Hepatocyte (in vitro differentiated cells): ENCODE data around the gene HIBCH. TPM values are rescaled to one million over a fixed set of nuclear protein-coding genes. Genes with fewer than 3 reads are reported as not detected.

Experiments used
- DNase-seq: peaks from one replicate; pipeline ENCODE4 v3.0.0-alpha.2; 2016; ENCODE audit warnings: low spot score
- H2AFZ ChIP-seq: fragments of 200-600 bp; sonication (generic); 2 replicates; pipeline ENCODE4 v1.6.0; 2016; ENCODE audit warnings: antibody characterized with exemption, mild to moderate bottlenecking
- H3K27ac ChIP-seq: fragments of 200-600 bp; sonication (generic); 2 replicates; pipeline ENCODE4 v1.5.1; 2016; ENCODE audit warnings: mild to moderate bottlenecking
- H3K27me3 ChIP-seq: fragments of 200-600 bp; sonication (generic); 2 replicates; pipeline ENCODE4 v1.6.1; 2016
- H3K36me3 ChIP-seq: fragments of 200-600 bp; sonication (generic); replicated peaks from 2 replicates; pipeline ENCODE4 v1.5.1; 2016; ENCODE audit warnings: low read depth; ENCODE audit not compliant: insufficient read depth
- H3K4me1 ChIP-seq: fragments of 200-600 bp; sonication (generic); 2 replicates; pipeline ENCODE4 v1.5.1; 2016; ENCODE audit warnings: mild to moderate bottlenecking, moderate library complexity; ENCODE audit not compliant: insufficient read depth
- H3K4me2 ChIP-seq: fragments of 200-600 bp; sonication (generic); 2 replicates; pipeline ENCODE4 v1.6.0; 2016
- H3K4me3 ChIP-seq: fragments of 200-600 bp; sonication (generic); 2 replicates; pipeline ENCODE4 v1.5.1; 2016; ENCODE audit warnings: mild to moderate bottlenecking
- H3K79me2 ChIP-seq: fragments of 200-600 bp; sonication (generic); 2 replicates; pipeline ENCODE4 v1.6.0; 2017; ENCODE audit warnings: mild to moderate bottlenecking
- H3K9me2 ChIP-seq: fragments of 200-600 bp; sonication (generic); replicated peaks from 2 replicates; pipeline ENCODE4 v1.6.0; 2017; ENCODE audit warnings: mild to moderate bottlenecking; ENCODE audit not compliant: insufficient read depth
- H3K9me3 ChIP-seq: fragments of 200-600 bp; sonication (generic); 2 replicates; pipeline ENCODE4 v1.5.1; 2016; ENCODE audit warnings: low read depth, mild to moderate bottlenecking
- H4K20me1 ChIP-seq: fragments of 200-600 bp; sonication (generic); 2 replicates; pipeline ENCODE4 v1.6.0; 2016; ENCODE audit warnings: mild to moderate bottlenecking; ENCODE audit not compliant: insufficient read depth, poor library complexity, severe bottlenecking
- EZH2 ChIP-seq: fragments of 200-600 bp; sonication (generic); IDR thresholded peaks from 2 replicates; pipeline ENCODE4 v1.6.1; 2016; ENCODE audit warnings: antibody characterized with exemption, mild to moderate bottlenecking, borderline replicate concordance
- EZH2phosphoT487 ChIP-seq: fragments of 200-600 bp; sonication (generic); IDR thresholded peaks from one replicate; pipeline ENCODE4 v1.6.1; 2018; ENCODE audit warnings: antibody characterized with exemption, mild to moderate bottlenecking, low read depth, moderate library complexity; ENCODE audit not compliant: unreplicated experiment, severe bottlenecking
- WGBS: methylation state at CpG from one replicate; pipeline ENCODE4 v1.1.6; 2016; ENCODE audit warnings: low lambda C conversion rate; ENCODE audit errors: missing lambda C conversion rate; 5-methylcytosine and 5-hydroxymethylcytosine counted together
- polyA plus RNA-seq: library from polyadenylated mRNA; unstranded; fragments of >200 nt; fragmentation: Nextera tagmentation; extraction: Ambion mirVana; gene quantifications from 2 replicates; pipeline ENCODE4 v1.2.1, GENCODE V29; 2016
- total RNA-seq: library from RNA; depleted of rRNA; stranded (reverse); fragments of >200 nt; gene quantifications from 2 replicates; pipeline ENCODE4 v1.2.3, GENCODE V29; 2014
- TF ChIP-seq, protein P1 (sequence below): fragments of 200-600 bp; sonication (generic); IDR thresholded peaks from 2 replicates; pipeline ENCODE4 v1.5.1; 2016; ENCODE audit warnings: antibody characterized with exemption, mild to moderate bottlenecking; ENCODE audit not compliant: poor library complexity

Gene HIBCH
- total and polyA plus RNA-seq, 2 experiments from 2014 or later: 30.9 to 57.0 TPM

DNA sequence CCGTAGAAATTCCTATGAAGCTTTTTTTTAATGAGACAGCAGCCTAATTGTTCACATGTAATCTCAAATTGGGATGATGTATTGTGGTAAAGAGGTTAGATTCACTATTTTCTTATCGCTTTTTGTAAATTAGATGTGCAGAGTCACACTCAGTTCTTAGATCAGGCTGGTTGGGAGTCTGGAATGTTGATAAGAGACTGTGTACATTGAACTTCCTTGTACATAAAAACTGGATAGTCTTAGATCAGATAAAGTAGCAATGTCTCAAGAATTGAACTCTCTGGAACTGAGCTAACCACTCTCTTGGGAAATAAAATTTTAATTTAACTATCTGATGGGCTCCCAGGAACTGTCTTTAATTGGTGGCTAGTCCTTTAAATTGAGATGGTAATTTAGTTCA lies 149.0 kb downstream of the HIBCH start:
- peaks cover 20% of the 10 kb centered on the region for H3K4me1 ChIP-seq
- no peak overlapping the region for H3K4me2 ChIP-seq
- no peaks in the 10 kb centered on the region for H3K9me2 ChIP-seq
- no peaks in the 10 kb centered on the region for H3K9me3 ChIP-seq
- no peaks in the 10 kb centered on the region for H3K27me3 ChIP-seq
- TF ChIP-seq, protein P1, sequence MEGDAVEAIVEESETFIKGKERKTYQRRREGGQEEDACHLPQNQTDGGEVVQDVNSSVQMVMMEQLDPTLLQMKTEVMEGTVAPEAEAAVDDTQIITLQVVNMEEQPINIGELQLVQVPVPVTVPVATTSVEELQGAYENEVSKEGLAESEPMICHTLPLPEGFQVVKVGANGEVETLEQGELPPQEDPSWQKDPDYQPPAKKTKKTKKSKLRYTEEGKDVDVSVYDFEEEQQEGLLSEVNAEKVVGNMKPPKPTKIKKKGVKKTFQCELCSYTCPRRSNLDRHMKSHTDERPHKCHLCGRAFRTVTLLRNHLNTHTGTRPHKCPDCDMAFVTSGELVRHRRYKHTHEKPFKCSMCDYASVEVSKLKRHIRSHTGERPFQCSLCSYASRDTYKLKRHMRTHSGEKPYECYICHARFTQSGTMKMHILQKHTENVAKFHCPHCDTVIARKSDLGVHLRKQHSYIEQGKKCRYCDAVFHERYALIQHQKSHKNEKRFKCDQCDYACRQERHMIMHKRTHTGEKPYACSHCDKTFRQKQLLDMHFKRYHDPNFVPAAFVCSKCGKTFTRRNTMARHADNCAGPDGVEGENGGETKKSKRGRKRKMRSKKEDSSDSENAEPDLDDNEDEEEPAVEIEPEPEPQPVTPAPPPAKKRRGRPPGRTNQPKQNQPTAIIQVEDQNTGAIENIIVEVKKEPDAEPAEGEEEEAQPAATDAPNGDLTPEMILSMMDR: no peak
- TF ChIP-seq EZH2: no peak
- TF ChIP-seq EZH2phosphoT487: no peak
- WGBS: 59% methylated on average over 2 of the region's 2 CpGs
- H2AFZ ChIP-seq: no peak overlapping the region
- peak overlapping the region; percentile 44 for H3K27ac ChIP-seq
- H3K79me2 ChIP-seq: no peaks in the 10 kb centered on the region
- no peak for DNase-seq
- H3K4me3 ChIP-seq: no peak overlapping the region
- H3K36me3 ChIP-seq: no peaks in the 10 kb centered on the region
- no peaks in the 10 kb centered on the region for H4K20me1 ChIP-seq

DNA sequence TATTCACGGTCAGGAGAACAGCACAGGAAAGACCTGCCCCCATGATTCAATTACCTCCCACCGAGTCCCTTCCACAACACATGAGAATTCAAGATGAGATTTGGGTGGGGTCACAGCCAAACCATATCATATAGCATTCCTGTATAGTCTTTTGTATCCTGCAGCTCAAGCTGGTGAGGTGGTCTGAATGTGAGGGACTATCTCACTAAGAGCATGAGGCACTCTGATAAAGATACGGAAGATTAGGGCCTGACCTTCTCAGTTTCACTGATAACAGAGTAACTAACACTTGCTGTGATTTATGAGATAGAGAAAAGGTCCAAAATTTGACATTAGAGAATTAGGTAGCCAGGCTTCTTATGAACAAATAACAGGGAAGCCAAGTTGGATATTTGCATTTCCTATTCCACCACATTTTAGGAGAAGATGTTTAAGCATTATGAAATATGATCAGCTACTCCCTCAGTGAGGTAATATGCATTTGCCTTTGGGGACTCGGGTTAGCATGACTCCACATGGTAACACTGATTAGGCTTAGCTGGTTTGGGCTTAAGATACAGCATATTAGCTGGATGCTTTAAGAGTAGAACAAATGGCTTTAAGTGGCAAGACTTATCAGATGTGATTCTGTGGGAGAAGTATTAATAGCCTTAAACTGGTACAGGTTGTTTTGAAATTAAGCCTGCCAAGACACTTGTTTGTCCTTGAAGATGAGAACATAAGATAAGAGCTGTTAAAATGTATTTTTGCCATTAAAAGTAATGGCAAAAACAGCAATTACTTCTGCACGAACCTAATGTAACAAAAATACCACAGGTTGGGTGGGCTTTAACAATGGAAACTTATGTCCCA lies 150.2 kb downstream of the HIBCH start:
- no peak overlapping the region for H2AFZ ChIP-seq
- no peaks in the 10 kb centered on the region for H4K20me1 ChIP-seq
- no peaks in the 10 kb centered on the region for H3K9me3 ChIP-seq
- no peak overlapping the region for H3K4me2 ChIP-seq
- peaks cover 20% of the 10 kb centered on the region for H3K4me1 ChIP-seq
- H3K27ac ChIP-seq: no peak overlapping the region
- no peaks in the 10 kb centered on the region for H3K36me3 ChIP-seq
- no peaks in the 10 kb centered on the region for H3K27me3 ChIP-seq
- TF ChIP-seq, protein P1: no peak
- TF ChIP-seq EZH2phosphoT487 (no peak), EZH2 (no peak)
- H3K9me2 ChIP-seq: no peaks in the 10 kb centered on the region
- WGBS: 45% methylated on average over 5 of the region's 5 CpGs
- no peak overlapping the region for H3K4me3 ChIP-seq
- no peak for DNase-seq
- no peaks in the 10 kb centered on the region for H3K79me2 ChIP-seq

DNA sequence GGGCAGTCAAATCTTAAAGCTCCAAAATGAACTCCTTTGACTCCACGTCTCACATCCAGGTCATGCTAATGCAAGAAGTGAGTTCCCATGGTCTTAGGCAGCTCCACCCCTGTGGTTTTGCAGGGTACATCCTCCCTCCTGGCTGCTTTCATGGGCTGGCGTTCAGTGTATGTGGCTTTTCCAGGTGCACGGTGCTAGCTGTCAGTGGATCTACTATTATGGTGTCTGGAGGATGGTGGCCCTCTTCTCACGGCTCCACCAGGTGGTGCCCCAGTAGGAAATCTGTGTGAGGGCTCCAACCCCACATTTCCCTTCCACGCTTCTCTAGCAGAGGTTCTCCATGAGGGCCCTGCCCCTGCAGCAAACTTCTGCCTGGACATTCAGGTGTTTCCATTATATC lies 151.9 kb downstream of the HIBCH start:
- no peaks in the 10 kb centered on the region for H3K36me3 ChIP-seq
- 97% methylated on average over 5 of the region's 5 CpGs for WGBS
- TF ChIP-seq EZH2 (no peak), EZH2phosphoT487 (no peak)
- TF ChIP-seq, protein P1: no peak

More for the DNA sequence above, 151.9 kb downstream of the HIBCH start:
- peaks cover 8% of the 10 kb centered on the region for H3K4me1 ChIP-seq
- H3K4me2 ChIP-seq: no peak overlapping the region
- no peaks in the 10 kb centered on the region for H4K20me1 ChIP-seq
- no peaks in the 10 kb centered on the region for H3K79me2 ChIP-seq
- H3K9me3 ChIP-seq: no peaks in the 10 kb centered on the region
- no peak overlapping the region for H3K27ac ChIP-seq
- H3K27me3 ChIP-seq: no peaks in the 10 kb centered on the region
- H3K9me2 ChIP-seq: no peaks in the 10 kb centered on the region
- DNase-seq: no peak
- no peak overlapping the region for H2AFZ ChIP-seq
- H3K4me3 ChIP-seq: no peak overlapping the region
